K562 (cell line): ENCODE data around the gene GGCT. TPM values are rescaled to one million over a fixed set of nuclear protein-coding genes. Genes with fewer than 3 reads are reported as not detected.
A peak's percentile ranks its signal among the peaks of the same experiment; 100 is the strongest.

Experiments
- ATAC-seq: fragments of 200-7000 bp; cut with Tn5 transposase; 3 replicates; pipeline ENCODE4 v1.9.1; 2020; ENCODE audit warnings: moderate library complexity
- BruUV-seq: library from RNA; stranded (reverse); fragments of 400-500 nt; replicated peaks from 2 replicates; lab custom pipeline; 2021; lab: Mats Ljungman, UMichigan
- CTCF ChIA-PET: fragments of 300-600 bp; formaldehyde crosslinking; extraction: SDS; loops from one replicate; lab custom pipeline; 2021; ENCODE audit warnings: low intra/inter-chr PET ratio; lab: Yijun Ruan, JAX
- POLR2A ChIA-PET: fragments of 300-600, 350-650 bp; sonication (Branson Sonifier 250); formaldehyde crosslinking; extraction: SDS; loops from one replicate; lab custom pipeline; 2021; ENCODE audit warnings: antibody characterized with exemption, inconsistent platforms; lab: Yijun Ruan, JAX
- DNase-seq, 4 experiments: peaks; one replicate each; pipeline versions ENCODE4 v3.0.0 to v3.0.0-alpha.2; 2011 to 2018; ENCODE audit warnings: low spot score in 3 of 4, mixed read lengths in 3 of 4; ENCODE audit errors: extremely low read depth in 1 of 4
- FAIRE-seq: peaks from 2 replicates; lab custom pipeline; 2011; peaks lifted over from hg19 to GRCh38; lab: Jason Lieb, UNC
- H2AFZ ChIP-seq: 2 replicates; pipeline ENCODE4 v1.6.0; 2011; ENCODE audit warnings: low read depth, low read length, control low read depth, inconsistent platforms
- H3K27ac ChIP-seq: fragments of 200-600 bp; 3 replicates; pipeline ENCODE4 v1.8.0; 2011; ENCODE audit warnings: low read depth, mild to moderate bottlenecking, control low read depth, inconsistent platforms, low read length, moderate library complexity, mixed read lengths; ENCODE audit errors: extremely low read depth
- H3K27me3 ChIP-seq, 2 experiments: fragments of 300-600 bp in 1 of 2; 2 replicates in 1 of 2; 3 replicates in 1 of 2; pipeline versions ENCODE4 v1.6.0 to v1.8.0; 2011; ENCODE audit warnings: inconsistent platforms in 2 of 2, low read length in 2 of 2, mild to moderate bottlenecking in 1 of 2, mixed read lengths in 1 of 2, moderate library complexity in 1 of 2; ENCODE audit not compliant: control insufficient read depth in 2 of 2, insufficient read depth in 2 of 2
- H3K36me3 ChIP-seq: fragments of 300-600 bp; 3 replicates; pipeline ENCODE4 v1.8.0; 2011; ENCODE audit warnings: mild to moderate bottlenecking, low read length, inconsistent platforms; ENCODE audit not compliant: control insufficient read depth, insufficient read depth
- H3K4me1 ChIP-seq, 2 experiments: fragments of 200-600 bp in 1 of 2; replicated peaks in 1 of 2; 2 replicates in 1 of 2; 3 replicates in 1 of 2; pipeline versions ENCODE4 v1.5.1 to v1.8.0; 2011; ENCODE audit warnings: inconsistent platforms in 2 of 2, low read length in 2 of 2, mild to moderate bottlenecking in 1 of 2, mixed read lengths in 1 of 2, moderate library complexity in 1 of 2; ENCODE audit not compliant: control insufficient read depth in 2 of 2, insufficient read depth in 2 of 2
- H3K4me2 ChIP-seq: 2 replicates; pipeline ENCODE4 v1.6.1; 2011; ENCODE audit warnings: low read length, control low read depth, inconsistent platforms, mixed read lengths; ENCODE audit not compliant: insufficient read depth
- H3K4me3 ChIP-seq: fragments of 200-600 bp; sonication (generic), shearing (Covaris generic); 2 replicates; pipeline ENCODE4 v1.5.1; 2016; ENCODE audit warnings: control low read depth, inconsistent platforms
- H3K79me2 ChIP-seq: fragments of 200-600 bp; 3 replicates; pipeline ENCODE4 v1.8.0; 2011; ENCODE audit warnings: low read length, inconsistent platforms; ENCODE audit not compliant: control insufficient read depth, insufficient read depth
- H3K9ac ChIP-seq, 2 experiments: 2 replicates each; pipeline versions ENCODE4 v1.6.0 to v1.6.1; 2011; ENCODE audit warnings: low read depth in 2 of 2, low read length in 2 of 2, control low read depth in 1 of 2, inconsistent platforms in 1 of 2, mild to moderate bottlenecking in 1 of 2, mixed read lengths in 1 of 2; ENCODE audit not compliant: insufficient read depth in 1 of 2
- H3K9me1 ChIP-seq: one replicate; pipeline ENCODE4 v1.6.0; 2011; ENCODE audit warnings: inconsistent platforms, mild to moderate bottlenecking, low read length, moderate library complexity; ENCODE audit not compliant: control insufficient read depth, insufficient read depth
- H3K9me3 ChIP-seq: replicated peaks from 2 replicates; pipeline ENCODE4 v1.5.1; 2011; ENCODE audit warnings: low read depth, low read length, inconsistent platforms; ENCODE audit not compliant: control insufficient read depth, insufficient read depth
- H4K20me1 ChIP-seq: replicated peaks from 2 replicates; pipeline ENCODE4 v1.6.1; 2011; ENCODE audit warnings: low read length, inconsistent platforms, mixed read lengths; ENCODE audit not compliant: control insufficient read depth, insufficient read depth
- ARID2 ChIP-seq: fragments of 450-650 bp; IDR thresholded peaks from 2 replicates; pipeline ENCODE4 v1.6.1; 2017; ENCODE audit warnings: antibody characterized with exemption, mild to moderate bottlenecking
- IFI16 ChIP-seq: fragments of 250-450 bp; sonication (Bioruptor Pico); IDR thresholded peaks from 2 replicates; pipeline ENCODE4 v2.1.2; 2022; ENCODE audit warnings: mild to moderate bottlenecking, inconsistent platforms
- LARP7 ChIP-seq: fragments of 450-650 bp; IDR thresholded peaks from 2 replicates; pipeline ENCODE4 v1.6.1; 2016
- MAZ ChIP-seq, 2 experiments: fragments of 450-650 bp in 1 of 2; sonication (generic) in 1 of 2; formaldehyde crosslinking; IDR thresholded peaks in 1 of 2; conservative IDR thresholded peaks in 1 of 2; 2 replicates each; pipeline versions ENCODE4 v1.4.0 to v1.5.0; 2020; ENCODE audit warnings: mild to moderate bottlenecking in 1 of 2, missing genetic modification reagents in 1 of 2
- MCM5 ChIP-seq: fragments of 450-650 bp; IDR thresholded peaks from 2 replicates; pipeline ENCODE4 v1.6.1; 2016; ENCODE audit warnings: low read depth
- NR2C2 ChIP-seq, 2 experiments: fragments of 200-800 bp in 1 of 2; sonication (Bioruptor generic) in 1 of 2; sonication (generic) in 1 of 2; formaldehyde crosslinking in 1 of 2; IDR thresholded peaks; 2 replicates each; pipeline versions ENCODE4 v1.6.1 to v1.8.0; 2016 to 2022; ENCODE audit warnings: mild to moderate bottlenecking in 1 of 2, missing compliant biosample characterization in 1 of 2, missing genetic modification characterization in 1 of 2, missing genetic modification reagents in 1 of 2
- U2AF2 ChIP-seq: fragments of 200-400 bp; formaldehyde crosslinking; optimal IDR thresholded peaks from 2 replicates; pipeline ENCODE3; 2017; ENCODE audit warnings: low read depth, mild to moderate bottlenecking, low read length
- ZNF408 ChIP-seq: fragments of 250-450 bp; sonication (Bioruptor Pico); IDR thresholded peaks from 2 replicates; pipeline ENCODE4 v1.4.0; 2020; ENCODE audit warnings: low read depth, mild to moderate bottlenecking, moderate library complexity
- WGBS: fragments of 100-300 bp; shearing (Covaris generic); methylation state at CpG from one replicate; pipeline ENCODE4 v1.1.6; 2016; ENCODE audit warnings: low coverage, mixed read lengths; ENCODE audit not compliant: insufficient coverage; ENCODE audit errors: missing lambda C conversion rate; 5-methylcytosine and 5-hydroxymethylcytosine counted together
- in situ Hi-C: fragments of 300-500 bp; cut with MboI; formaldehyde crosslinking; loops from 4 replicates; pipeline ENCODE4 v1.15.0; 2018; ENCODE audit warnings: inconsistent platforms, mixed read lengths
- intact Hi-C: fragments of 100-400 bp; cut with micrococcal nuclease; formaldehyde crosslinking; loops from 2 replicates; pipeline ENCODE4 v1.14.2; 2022
- polyA plus RNA-seq, 8 experiments: library from polyadenylated mRNA; depleted of rRNA in 4 of 8; stranded (reverse) in 5 of 8; unstranded in 3 of 8; fragments of >200 nt; fragmentation: Nextera tagmentation in 2 of 8; fragmentation: Illumina TruSeq in 1 of 8; extraction: Ambion mirVana in 2 of 8; extraction: Trizol in 1 of 8; gene quantifications; 2 replicates each; pipeline versions ENCODE4 v1.2.1 to v1.2.3, GENCODE V29; 2011 to 2014; ENCODE audit warnings: inconsistent platforms in 1 of 8, missing spikeins in 1 of 8
- total RNA-seq, 7 experiments: library from RNA; depleted of rRNA in 6 of 7; stranded (reverse); fragments of >200 nt in 6 of 7; fragmentation: Illumina TruSeq in 2 of 7; extraction: Trizol in 2 of 7; gene quantifications; 2 replicates each; pipeline versions ENCODE4 v1.2.1 to v1.2.3, GENCODE V29; 2011 to 2021; ENCODE audit warnings: low replicate concordance in 1 of 7
- TF ChIP-seq, protein P1 (sequence below): sonication (generic); formaldehyde crosslinking; IDR thresholded peaks from 2 replicates; pipeline ENCODE4 v1.8.0; 2023; ENCODE audit warnings: mild to moderate bottlenecking, missing genetic modification reagents

The GGCT gene
- total and polyA plus RNA-seq, 9 of the 15 experiments (the other 6 are each of a cell fraction or from before 2014, with no cell fraction given) = 79.0 to 349 (median 136) TPM

DNA sequence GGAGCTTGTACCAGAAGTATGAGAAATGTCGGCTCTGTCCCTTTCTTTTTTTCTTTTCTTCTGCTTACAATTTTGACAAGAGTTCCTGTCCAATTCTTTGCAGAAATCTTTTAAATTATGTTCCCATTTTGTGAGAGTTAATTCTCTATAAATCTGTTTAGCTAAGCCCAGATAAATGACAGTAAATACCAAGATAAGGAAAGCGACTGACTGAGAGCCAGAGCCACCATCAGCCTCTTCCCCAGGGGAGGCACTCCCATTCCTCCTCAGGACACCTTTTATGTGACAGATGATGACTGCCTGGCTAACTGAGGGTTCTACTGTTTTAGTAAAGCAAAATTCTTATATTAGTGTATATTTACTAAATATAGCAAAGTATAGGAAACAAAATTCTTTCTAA is 6.9 kb upstream of the GGCT start:
- no peak for FAIRE-seq
- Histone ChIP-seq H3K27ac (no peak overlapping the region), H3K79me2 (no peaks in the 10 kb centered on the region), H3K9ac (no peak overlapping the region), H3K4me3 (no peak overlapping the region), H3K9me1 (no peaks in the 10 kb centered on the region), H3K4me2 (no peak overlapping the region), H3K4me1 (no peaks in the 10 kb centered on the region; a peak in 2 of 5 replicates), H3K9me3 (no peaks in the 10 kb centered on the region; the same call in 1 of the 2 replicates), H2AFZ (no peak overlapping the region), H3K27me3 (no peaks in the 10 kb centered on the region), H4K20me1 (no peaks in the 10 kb centered on the region), H3K36me3 (no peaks in the 10 kb centered on the region)
- DNase-seq = no peak
- POLR2A ChIA-PET = interaction anchor here (0.7 to 1.7 kb wide), 4 partner anchors 10 to 77 kb away, joined by 3 to 4 read pairs (median 3); no protein-coding TSS in a partner anchor
- BruUV-seq = no TSS peak
- CTCF ChIA-PET = no interaction called here
- no peak for ATAC-seq
- in situ Hi-C loops (no loop called here), intact Hi-C loops (loop anchor here (5.0 kb wide), 2 partner anchors 36 to 231 kb away; no protein-coding TSS in a partner anchor)
- WGBS = 8% methylated on average over 2 of the region's 2 CpGs
- no peak for TF ChIP-seq U2AF2

DNA sequence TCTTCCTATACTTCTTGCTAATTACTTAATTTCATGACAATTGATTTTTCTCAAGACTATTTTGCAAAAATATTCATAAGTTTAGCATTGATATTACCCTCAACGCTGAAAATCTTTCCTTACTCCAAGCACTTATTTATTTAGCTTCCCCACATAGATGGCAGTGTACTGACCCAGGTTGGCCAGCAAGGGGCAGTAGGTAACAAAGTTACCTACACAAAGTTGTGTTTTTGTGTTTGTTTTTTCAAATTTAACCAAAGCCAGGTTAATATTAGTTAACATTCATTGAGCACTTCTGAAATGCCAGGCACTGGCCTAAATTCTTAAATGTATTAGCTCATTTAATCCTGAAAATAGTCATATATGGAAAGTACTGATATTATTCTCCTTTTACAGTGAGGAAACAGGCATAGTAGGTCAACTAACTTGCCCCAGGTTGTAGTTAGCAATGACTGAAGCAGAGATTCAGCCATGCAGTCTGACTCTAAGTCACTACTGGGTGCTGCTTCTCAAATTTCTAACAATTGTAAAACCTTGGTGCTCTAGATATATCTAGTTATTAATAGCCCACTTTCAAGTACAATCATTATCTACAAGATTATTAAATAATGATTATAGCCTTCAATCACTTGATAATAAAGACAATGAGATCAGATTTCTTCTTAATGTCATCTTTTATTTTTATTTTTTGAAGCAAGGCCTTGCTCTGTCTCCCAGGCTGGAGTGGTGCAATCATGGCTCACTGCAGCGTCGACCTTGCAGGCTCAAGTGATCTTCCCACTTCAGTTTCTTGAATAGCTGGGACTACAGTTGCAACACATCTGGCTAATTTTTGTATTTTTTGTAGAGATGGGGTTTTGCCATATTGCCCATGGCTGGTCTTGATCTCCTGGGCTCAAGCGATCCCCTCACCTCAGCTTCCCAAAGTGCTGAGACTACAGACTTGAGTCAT is 5.8 kb upstream of the GGCT start:
- H4K20me1 ChIP-seq = no peaks in the 10 kb centered on the region
- H3K4me3 ChIP-seq = no peak overlapping the region
- no peaks in the 10 kb centered on the region; the same call in 1 of the 2 replicates for H3K9me3 ChIP-seq
- no peaks in the 10 kb centered on the region for H3K27me3 ChIP-seq
- peak; percentile 20 to 65 (median 42) for DNase-seq
- BruUV-seq = no TSS peak
- in situ Hi-C loops (no loop called here), intact Hi-C loops (loop anchor here (1.0 to 5.0 kb wide), 3 partner anchors 37 to 232 kb away; no protein-coding TSS in a partner anchor)
- H3K79me2 ChIP-seq = no peaks in the 10 kb centered on the region
- WGBS = 45% methylated on average over 4 of the region's 4 CpGs
- H3K9me1 ChIP-seq = no peaks in the 10 kb centered on the region
- peak; percentile 80 for ATAC-seq
- no peak overlapping the region for H3K9ac ChIP-seq
- no peak overlapping the region for H3K27ac ChIP-seq
- no peak overlapping the region for H3K4me2 ChIP-seq
- FAIRE-seq = peak; percentile 88
- ChIA-PET CTCF (interaction anchor here (0.6 to 2.1 kb wide), 3 partner anchors 21 to 53 kb away, joined by 3 to 12 read pairs (median 4); no protein-coding TSS in a partner anchor), POLR2A (interaction anchor here (1.2 to 1.7 kb wide), 2 partner anchors 16 to 78 kb away, joined by 3 to 4 read pairs; no protein-coding TSS in a partner anchor)
- no peak overlapping the region for H2AFZ ChIP-seq
- no peaks in the 10 kb centered on the region for H3K36me3 ChIP-seq
- H3K4me1 ChIP-seq = no peaks in the 10 kb centered on the region; a peak in 2 of 5 replicates
- TF ChIP-seq LARP7 = no peak
- peak; percentile 28; the same call in 1 of the 2 replicates for TF ChIP-seq ARID2
- no peak for TF ChIP-seq ZNF408 (CRISPR knock-in tag)
- no peak for TF ChIP-seq IFI16 (CRISPR knock-in tag)
- TF ChIP-seq, protein P1, sequence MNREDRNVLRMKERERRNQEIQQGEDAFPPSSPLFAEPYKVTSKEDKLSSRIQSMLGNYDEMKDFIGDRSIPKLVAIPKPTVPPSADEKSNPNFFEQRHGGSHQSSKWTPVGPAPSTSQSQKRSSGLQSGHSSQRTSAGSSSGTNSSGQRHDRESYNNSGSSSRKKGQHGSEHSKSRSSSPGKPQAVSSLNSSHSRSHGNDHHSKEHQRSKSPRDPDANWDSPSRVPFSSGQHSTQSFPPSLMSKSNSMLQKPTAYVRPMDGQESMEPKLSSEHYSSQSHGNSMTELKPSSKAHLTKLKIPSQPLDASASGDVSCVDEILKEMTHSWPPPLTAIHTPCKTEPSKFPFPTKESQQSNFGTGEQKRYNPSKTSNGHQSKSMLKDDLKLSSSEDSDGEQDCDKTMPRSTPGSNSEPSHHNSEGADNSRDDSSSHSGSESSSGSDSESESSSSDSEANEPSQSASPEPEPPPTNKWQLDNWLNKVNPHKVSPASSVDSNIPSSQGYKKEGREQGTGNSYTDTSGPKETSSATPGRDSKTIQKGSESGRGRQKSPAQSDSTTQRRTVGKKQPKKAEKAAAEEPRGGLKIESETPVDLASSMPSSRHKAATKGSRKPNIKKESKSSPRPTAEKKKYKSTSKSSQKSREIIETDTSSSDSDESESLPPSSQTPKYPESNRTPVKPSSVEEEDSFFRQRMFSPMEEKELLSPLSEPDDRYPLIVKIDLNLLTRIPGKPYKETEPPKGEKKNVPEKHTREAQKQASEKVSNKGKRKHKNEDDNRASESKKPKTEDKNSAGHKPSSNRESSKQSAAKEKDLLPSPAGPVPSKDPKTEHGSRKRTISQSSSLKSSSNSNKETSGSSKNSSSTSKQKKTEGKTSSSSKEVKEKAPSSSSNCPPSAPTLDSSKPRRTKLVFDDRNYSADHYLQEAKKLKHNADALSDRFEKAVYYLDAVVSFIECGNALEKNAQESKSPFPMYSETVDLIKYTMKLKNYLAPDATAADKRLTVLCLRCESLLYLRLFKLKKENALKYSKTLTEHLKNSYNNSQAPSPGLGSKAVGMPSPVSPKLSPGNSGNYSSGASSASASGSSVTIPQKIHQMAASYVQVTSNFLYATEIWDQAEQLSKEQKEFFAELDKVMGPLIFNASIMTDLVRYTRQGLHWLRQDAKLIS (CRISPR knock-in tag) = no peak
- TF ChIP-seq MCM5 = no peak
- no peak for TF ChIP-seq MAZ (CRISPR knock-in tag; conservative IDR thresholded peaks at IDR 0.05 in 1 of 2, IDR thresholded peaks at IDR 0.05 in 1 of 2)
- no peak for TF ChIP-seq NR2C2 (CRISPR knock-in tag; IDR thresholded peaks at IDR 0.05)
- TF ChIP-seq NR2C2 (tag; IDR thresholded peaks at IDR 0.05) = no peak
